HG03439 (cell line): Measurements from ENCODE around the gene ATP7B.
"Not testable (repeated sequence)": the region's sequence is repeated elsewhere in the genome, so short reads cannot be mapped to it uniquely, and the experiment has no call there.

ENCODE experiments used
- ATAC-seq: cut with Tn5 transposase; IDR thresholded peaks from one replicate; pipeline ENCODE4 v1.9.1; 2021; ENCODE audit warnings: mild to moderate bottlenecking, moderate library complexity; ENCODE audit not compliant: unreplicated experiment

ATP7B gene

DNA sequence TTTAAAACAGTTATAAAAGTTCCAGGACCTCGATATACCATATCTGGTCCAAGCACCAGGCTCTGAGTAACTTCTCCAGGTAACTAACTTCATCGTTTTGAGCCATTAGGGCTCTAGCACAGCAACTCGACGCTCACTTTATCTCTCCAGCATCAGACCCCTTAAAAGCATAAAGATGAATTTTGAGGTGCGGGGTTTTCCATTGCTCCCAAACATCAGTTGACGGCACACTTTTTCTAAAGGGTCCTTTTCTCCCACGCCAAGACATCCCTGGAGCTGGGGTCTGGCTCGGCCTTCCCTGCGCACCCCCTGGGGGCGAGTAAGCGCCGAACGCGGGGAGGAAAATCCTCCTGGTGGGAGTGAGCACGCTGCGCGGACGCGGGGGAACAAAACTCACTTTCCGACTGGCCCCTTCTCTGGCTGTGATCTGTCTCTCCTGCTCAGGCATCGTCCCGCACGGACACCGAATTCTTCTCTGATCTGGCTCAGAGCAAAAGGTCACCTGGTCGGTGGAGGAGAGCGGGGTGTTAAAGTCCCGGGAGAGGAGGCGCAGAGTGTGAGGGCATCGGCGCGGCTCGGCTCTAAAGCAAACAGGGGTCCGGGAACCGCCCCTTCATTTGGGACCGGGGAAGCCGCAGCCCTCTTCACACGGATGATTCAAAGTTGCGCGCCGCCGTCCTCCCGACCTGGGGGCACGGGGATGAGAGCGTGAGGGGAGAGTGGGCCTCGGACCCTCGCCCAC lies at the start of gene ATP7B:
Gene ATP7B, minus strand, starts transcription at position 561 of the 742 bp plus-strand sequence. Its CDS starts 113 bp downstream, at position 448.
- ATAC-seq, result peak; percentile 3

DNA sequence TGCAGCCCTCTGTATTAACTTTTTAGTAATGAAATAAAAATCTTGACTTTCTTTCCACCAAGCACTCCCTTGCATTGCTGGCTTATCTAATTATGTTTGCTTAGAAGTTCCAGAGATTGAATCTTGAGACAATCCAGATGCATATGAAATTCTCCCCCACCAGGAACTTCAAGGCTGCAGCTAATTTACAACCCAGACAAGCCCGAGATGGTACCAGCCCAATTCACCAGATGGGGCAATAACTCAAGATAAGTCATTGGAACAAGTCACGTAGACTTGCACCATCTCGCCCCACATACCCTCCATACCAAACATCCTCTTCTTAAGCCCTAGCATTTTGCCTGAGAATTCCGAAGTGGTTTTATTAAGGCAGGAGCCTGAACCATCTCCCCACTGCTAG lies 42.2 kb upstream of the ATP7B start:
- no peak for ATAC-seq

GRCh38 chr13:52051400-52051799 lies 40.1 kb upstream of the ATP7B start:
- ATAC-seq, result no peak

DNA sequence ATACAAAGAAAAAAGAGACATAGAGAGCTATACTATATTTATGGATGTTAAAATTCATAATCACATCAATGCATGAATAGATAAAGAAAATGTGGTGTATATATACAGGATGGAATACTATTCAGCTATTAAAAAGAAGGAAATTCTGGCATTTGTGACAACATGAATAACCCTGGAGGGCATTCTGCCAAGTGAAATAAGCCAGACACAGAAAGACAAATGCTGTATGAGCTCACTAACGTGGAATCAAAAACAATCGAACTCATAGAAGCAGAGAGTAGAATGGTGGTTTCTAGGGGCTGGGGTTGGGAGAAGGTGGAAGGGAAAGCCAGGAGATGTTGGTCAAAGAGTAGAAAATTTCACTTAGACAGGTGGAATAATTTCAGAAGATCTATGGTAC lies 37.3 kb upstream of the ATP7B start:
- ATAC-seq, result no peak

- ATAC-seq, result no peak
Observed at GRCh38 chr13:52047463-52047862, 36.2 kb upstream of the ATP7B start.

GRCh38 chr13:52043675-52044074 lies 32.4 kb upstream of the ATP7B start:
- no peak for ATAC-seq

GRCh38 chr13:52036037-52036436 lies 24.8 kb upstream of the ATP7B start:
- ATAC-seq, result no peak

- ATAC-seq, result no peak
Observed at GRCh38 chr13:52034616-52035226, 23.5 kb upstream of the ATP7B start.

DNA sequence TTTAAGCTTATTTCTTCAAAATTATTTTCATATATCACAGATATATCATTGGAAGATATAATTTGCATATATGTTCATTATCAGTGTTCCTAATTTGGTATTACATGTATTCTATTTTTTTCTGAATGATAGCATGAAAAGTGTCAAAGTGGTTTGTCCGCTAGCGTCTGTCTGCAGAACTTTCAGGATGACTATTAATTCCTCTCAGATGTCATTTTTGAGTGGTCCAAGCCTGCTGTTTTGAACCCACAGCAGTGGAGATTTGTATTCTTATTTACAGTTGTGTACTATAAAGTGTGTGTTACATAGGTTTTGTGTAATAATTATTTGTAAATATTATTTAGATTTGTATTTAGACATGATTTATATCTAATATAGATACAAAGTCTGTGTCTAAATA lies 21.8 kb upstream of the ATP7B start:
- no peak for ATAC-seq

GRCh38 chr13:52030401-52030800 lies 19.2 kb upstream of the ATP7B start:
- ATAC-seq, result not testable (repeated sequence)

DNA sequence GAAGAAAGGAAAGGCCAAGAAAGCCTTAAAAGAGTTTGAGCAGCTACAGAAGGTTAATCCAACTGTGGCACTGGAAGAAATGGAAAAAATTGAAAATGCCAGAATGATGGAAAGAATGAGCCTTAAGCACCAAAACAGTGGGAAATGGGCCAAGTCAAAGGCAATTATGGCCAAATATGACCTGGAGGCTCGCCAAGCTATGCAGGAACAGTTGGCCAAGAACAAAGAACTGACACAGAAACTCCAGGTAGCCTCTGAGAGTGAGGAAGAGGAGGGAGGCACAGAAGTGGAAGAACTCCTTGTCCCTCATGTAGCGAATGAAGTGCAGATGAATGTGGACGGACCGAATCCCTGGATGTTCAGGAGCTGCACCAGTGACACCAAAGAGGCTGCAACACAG lies 18.3 kb upstream of the ATP7B start:
- no peak for ATAC-seq

- no peak for ATAC-seq
Observed at GRCh38 chr13:52027832-52028231, 16.6 kb upstream of the ATP7B start.

DNA sequence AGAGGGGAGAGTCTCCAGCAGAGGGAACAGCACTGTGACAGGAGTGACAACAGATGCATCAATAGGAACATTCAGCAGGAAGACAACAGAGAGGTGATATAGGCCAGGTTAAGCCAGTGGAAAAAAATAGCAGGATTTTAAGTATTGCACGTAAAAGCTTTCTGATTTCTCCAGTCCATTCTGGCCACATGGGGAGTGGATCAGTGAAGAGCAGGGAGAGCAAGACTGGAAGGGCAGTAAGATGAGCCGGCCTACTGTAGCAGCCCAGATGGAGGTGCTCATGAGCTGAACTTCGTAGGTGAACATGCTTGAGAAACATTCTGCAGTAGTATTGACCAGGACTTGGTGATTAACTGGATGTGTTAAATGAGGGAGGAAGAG lies 15.0 kb upstream of the ATP7B start:
- no peak for ATAC-seq

GRCh38 chr13:52025475-52026245 lies 14.4 kb upstream of the ATP7B start:
- no peak for ATAC-seq

- no peak for ATAC-seq
Observed at GRCh38 chr13:52024481-52024880, 13.2 kb upstream of the ATP7B start, which contains the start of gene UTP14C. TSS of gene UTP14C (plus strand) at chr13:52024691. CDS start at chr13:52028805, 4,114 bp downstream.

GRCh38 chr13:52022356-52022755 lies 11.1 kb upstream of the ATP7B start:
- no peak for ATAC-seq

- no peak for ATAC-seq
Observed at GRCh38 chr13:52020191-52020590, 8.9 kb upstream of the ATP7B start.

GRCh38 chr13:52016296-52016695 lies 5.0 kb upstream of the ATP7B start:
- no peak for ATAC-seq

GRCh38 chr13:52012512-52012836 lies 1.2 kb upstream of the ATP7B start:
- no peak for ATAC-seq

- peak; percentile 99 for ATAC-seq
Observed at GRCh38 chr13:52011632-52012511, 622 bp upstream of the ATP7B start, which contains the start of gene ALG11. TSS of gene ALG11 (plus strand) at chr13:52012398. CDS start at chr13:52012419, 21 bp downstream.

DNA sequence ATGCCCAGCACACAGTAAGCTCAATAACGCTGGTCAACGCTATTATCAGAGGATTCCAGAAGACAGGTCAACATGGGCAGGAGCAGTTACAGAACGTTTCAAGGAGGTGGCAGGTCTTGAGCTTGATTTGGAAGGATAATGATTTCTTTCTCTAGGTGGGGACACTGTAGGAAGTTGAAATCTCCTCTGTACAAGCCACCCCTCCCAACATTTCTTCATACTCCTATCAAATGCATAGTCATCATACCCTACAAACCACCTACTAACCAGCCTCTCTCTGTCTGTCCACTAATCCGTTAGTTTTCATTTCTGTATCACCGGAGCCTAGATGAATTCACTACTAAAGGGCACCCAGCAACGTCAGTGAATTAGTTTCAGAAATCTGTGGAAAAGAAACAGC lies 1.3 kb downstream of the ATP7B start:
- no peak for ATAC-seq
